ENCODE data around the gene TRAPPC8.
"Not testable (repeated sequence)": the region's sequence is repeated elsewhere in the genome, so short reads cannot be mapped to it uniquely, and the experiment has no call there.

Gene TRAPPC8

GRCh38 chr18:31860488-31860887 is 82.4 kb downstream of the TRAPPC8 start:
- DNase-seq = no peak

- DNase-seq = no peak
Observed at GRCh38 chr18:31857526-31858106, 85.3 kb downstream of the TRAPPC8 start.

- DNase-seq = no peak
Observed at GRCh38 chr18:31850844-31851243, 92.1 kb downstream of the TRAPPC8 start.

- DNase-seq = no peak
Observed at GRCh38 chr18:31840499-31840898, 102.4 kb downstream of the TRAPPC8 start.

- no peak for DNase-seq
Observed at GRCh38 chr18:31837879-31838278, 105.0 kb downstream of the TRAPPC8 start.

- no peak for DNase-seq
Observed at GRCh38 chr18:31835528-31836133, 107.3 kb downstream of the TRAPPC8 start.

GRCh38 chr18:31831903-31832302 is 111.0 kb downstream of the TRAPPC8 start:
- no peak for DNase-seq

GRCh38 chr18:31830686-31831085 is 112.2 kb downstream of the TRAPPC8 start:
- DNase-seq = no peak

- DNase-seq = no peak
Observed at GRCh38 chr18:31828613-31829012, 114.3 kb downstream of the TRAPPC8 start.

- not testable (repeated sequence) for DNase-seq
Observed at GRCh38 chr18:31826673-31827325, 116.1 kb downstream of the TRAPPC8 start.

- DNase-seq = no peak
Observed at GRCh38 chr18:31825772-31826171, 117.2 kb downstream of the TRAPPC8 start.

GRCh38 chr18:31821545-31822171 is 121.3 kb downstream of the TRAPPC8 start:
- no peak for DNase-seq

- DNase-seq = no peak
Observed at GRCh38 chr18:31819925-31820229, 123.1 kb downstream of the TRAPPC8 start.

GRCh38 chr18:31819106-31819924 is 123.6 kb downstream of the TRAPPC8 start:
- DNase-seq = peak; percentile 61

GRCh38 chr18:31814132-31814531 is 128.8 kb downstream of the TRAPPC8 start:
- no peak for DNase-seq

- DNase-seq = not testable (repeated sequence)
Observed at GRCh38 chr18:31810336-31811130, 132.4 kb downstream of the TRAPPC8 start.

GRCh38 chr18:31809049-31809448 is 133.9 kb downstream of the TRAPPC8 start:
- not testable (repeated sequence) for DNase-seq

- no peak for DNase-seq
Observed at GRCh38 chr18:31801078-31801477, 141.8 kb downstream of the TRAPPC8 start.

- not testable (repeated sequence) for DNase-seq
Observed at GRCh38 chr18:31799257-31799656, 143.7 kb downstream of the TRAPPC8 start.

- DNase-seq = no peak
Observed at GRCh38 chr18:31798399-31798798, 144.5 kb downstream of the TRAPPC8 start.

- no peak for DNase-seq
Observed at GRCh38 chr18:31795747-31796146, 147.2 kb downstream of the TRAPPC8 start.

GRCh38 chr18:31793531-31793930 is 149.4 kb downstream of the TRAPPC8 start:
- no peak for DNase-seq

GRCh38 chr18:31792580-31792911 is 150.4 kb downstream of the TRAPPC8 start:
- DNase-seq = no peak
